Fibroblast of the aortic adventitia (primary cell): ENCODE measurements around the gene NRP1. TPM values are rescaled to one million over a fixed set of nuclear protein-coding genes. Genes with fewer than 3 reads are reported as not detected.
"Not testable (repeated sequence)": the region's sequence is repeated elsewhere in the genome, so short reads cannot be mapped to it uniquely, and the experiment has no call there.

Source experiments
- DNase-seq: peaks from one replicate; pipeline ENCODE4 v3.0.0-alpha.2; 2010; ENCODE audit warnings: low read depth
- H3K4me3 ChIP-seq: 2 replicates; pipeline ENCODE4 v1.5.1; 2011; ENCODE audit warnings: low read depth, mild to moderate bottlenecking, control low read depth, low read length, moderate library complexity
- CTCF ChIP-seq: IDR thresholded peaks from 2 replicates; pipeline ENCODE4 v1.5.1; 2011; ENCODE audit warnings: mild to moderate bottlenecking, low read length, control low read depth, inconsistent platforms; ENCODE audit not compliant: insufficient read depth
- total RNA-seq: library from RNA; depleted of rRNA; stranded (reverse); fragments of >200 nt; gene quantifications from 2 replicates; pipeline ENCODE4 v1.2.3, GENCODE V29; 2012; ENCODE audit warnings: low replicate concordance

Gene NRP1
- total RNA-seq, 1 donor, result 455 TPM

GRCh38 chr10:33304423-33305225, 29.8 kb downstream of the NRP1 start:
- TF ChIP-seq CTCF, result no peak
- H3K4me3 ChIP-seq, result no peak overlapping the region
- DNase-seq, result no peak

DNA sequence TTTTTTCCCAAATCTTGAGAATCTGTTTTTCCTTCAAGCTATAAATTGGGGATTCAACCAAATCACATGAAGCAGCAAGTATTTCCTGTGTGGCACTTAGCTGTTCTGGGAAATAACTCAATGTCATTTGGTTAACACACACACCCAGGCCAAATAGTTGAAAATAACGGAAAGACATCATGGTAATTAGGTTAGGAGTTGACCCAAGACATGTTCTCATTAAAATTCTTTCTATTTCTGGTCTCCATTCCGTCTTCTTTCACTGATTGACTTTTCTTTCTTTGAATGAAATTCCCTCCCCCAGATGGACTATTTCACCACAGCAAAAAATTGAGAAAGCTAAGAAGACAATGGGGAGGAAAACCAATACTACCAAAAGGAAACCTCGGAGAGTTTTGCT, 30.5 kb downstream of the NRP1 start:
- no peak for TF ChIP-seq CTCF
- H3K4me3 ChIP-seq, result no peak overlapping the region
- DNase-seq, result no peak

GRCh38 chr10:33302208-33302829, 32.1 kb downstream of the NRP1 start:
- no peak for DNase-seq

DNA sequence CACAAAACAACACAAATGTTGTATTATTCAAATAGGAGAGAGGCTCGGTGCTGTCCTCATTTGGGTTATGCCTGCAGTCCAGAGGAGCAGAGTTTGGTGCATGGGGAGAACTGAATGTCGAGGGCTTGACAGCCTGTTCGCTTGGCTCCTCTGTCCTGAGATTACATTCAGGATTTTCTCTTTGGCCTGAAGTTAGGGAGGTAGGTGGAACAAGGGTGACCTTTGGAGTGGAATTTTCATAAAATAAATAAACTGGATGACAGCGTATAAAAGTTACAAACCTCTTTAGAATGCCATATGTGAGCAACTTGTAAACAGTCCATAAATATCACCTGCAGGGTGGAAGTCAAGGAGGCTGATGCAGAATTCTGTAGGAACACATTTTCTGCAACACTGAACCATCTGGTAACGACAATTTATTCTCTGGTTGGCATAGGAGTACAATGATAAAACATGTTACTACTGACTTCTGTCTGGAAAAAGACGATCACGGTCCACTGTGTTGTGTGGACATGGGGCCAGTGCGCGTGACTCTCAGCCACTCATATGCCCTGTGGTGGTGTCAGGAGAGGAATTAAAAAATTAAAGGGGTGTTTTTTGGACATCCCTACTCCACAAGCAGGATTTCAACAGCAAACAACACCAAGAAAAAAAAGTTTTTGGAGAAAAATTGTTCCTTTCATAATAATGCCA, 33.2 kb downstream of the NRP1 start:
- no peak overlapping the region for H3K4me3 ChIP-seq
- no peak for TF ChIP-seq CTCF
- no peak for DNase-seq

More at GRCh38 chr10:33302208-33302829, 32.1 kb downstream of the NRP1 start:
- no peak overlapping the region for H3K4me3 ChIP-seq
- TF ChIP-seq CTCF, result no peak

GRCh38 chr10:33300544-33300943, 33.9 kb downstream of the NRP1 start:
- not testable (repeated sequence) for DNase-seq, H3K4me3 ChIP-seq

GRCh38 chr10:33298893-33299292, 35.6 kb downstream of the NRP1 start:
- no peak for DNase-seq

More at GRCh38 chr10:33298893-33299292, 35.6 kb downstream of the NRP1 start:
- H3K4me3 ChIP-seq, result no peak overlapping the region
- TF ChIP-seq CTCF, result no peak
